Calu3 (cell line): ENCODE data around the gene TMEM185B. TPM values are rescaled to one million over a fixed set of nuclear protein-coding genes. Genes with fewer than 3 reads are reported as not detected.
"Not testable (repeated sequence)": the region's sequence is repeated elsewhere in the genome, so short reads cannot be mapped to it uniquely, and the experiment has no call there.

Experiments
- BruUV-seq: library from RNA; stranded (reverse); fragments of 400-500 nt; replicated peaks from 2 replicates; lab custom pipeline; 2021; lab: Mats Ljungman, UMichigan
- CTCF ChIA-PET: fragments of 300-600 bp; sonication (Branson Sonifier 250); formaldehyde crosslinking; loops from one replicate; lab custom pipeline; 2022; ENCODE audit warnings: antibody characterized with exemption; lab: Charles Lee
- DNase-seq: peaks from one replicate; pipeline ENCODE4 v3.0.0; 2022
- H3K27ac Mint-ChIP-seq: one replicate; pipeline ENCODE4 v1.8.0; 2022; ENCODE audit warnings: mixed read lengths; ENCODE audit not compliant: unreplicated experiment
- H3K27me3 Mint-ChIP-seq: one replicate; pipeline ENCODE4 v1.8.0; 2022; ENCODE audit warnings: mixed read lengths; ENCODE audit not compliant: unreplicated experiment
- H3K36me3 Mint-ChIP-seq: one replicate; pipeline ENCODE4 v1.8.0; 2022; ENCODE audit warnings: mild to moderate bottlenecking, moderate library complexity, mixed read lengths; ENCODE audit not compliant: insufficient read depth, unreplicated experiment
- H3K4me1 Mint-ChIP-seq: one replicate; pipeline ENCODE4 v1.8.0; 2022; ENCODE audit warnings: mild to moderate bottlenecking, low read depth, mixed read lengths; ENCODE audit not compliant: unreplicated experiment
- H3K4me3 Mint-ChIP-seq: one replicate; pipeline ENCODE4 v1.8.0; 2022; ENCODE audit warnings: mild to moderate bottlenecking, low read depth, moderate library complexity, mixed read lengths; ENCODE audit not compliant: unreplicated experiment
- H3K9me3 Mint-ChIP-seq: one replicate; pipeline ENCODE4 v1.8.0; 2022; ENCODE audit warnings: low read depth, mixed read lengths; ENCODE audit not compliant: unreplicated experiment
- intact Hi-C: fragments of 100-400 bp; cut with micrococcal nuclease; formaldehyde crosslinking; loops from one replicate; pipeline ENCODE4 v1.10.0; 2022; ENCODE audit not compliant: unreplicated experiment
- total RNA-seq: library from RNA; stranded (reverse); gene quantifications from 2 replicates; pipeline ENCODE4 v1.2.3, GENCODE V29; 2022
- TF ChIP-seq, protein P1 (sequence below): fragments of 200-600 bp; IDR thresholded peaks from one replicate; pipeline ENCODE4 v1.8.0; 2022; ENCODE audit warnings: antibody characterized with exemption; ENCODE audit not compliant: unreplicated experiment

TMEM185B gene
- total RNA-seq, 1 experiment from 2014 or later, result 42.8 TPM

DNA sequence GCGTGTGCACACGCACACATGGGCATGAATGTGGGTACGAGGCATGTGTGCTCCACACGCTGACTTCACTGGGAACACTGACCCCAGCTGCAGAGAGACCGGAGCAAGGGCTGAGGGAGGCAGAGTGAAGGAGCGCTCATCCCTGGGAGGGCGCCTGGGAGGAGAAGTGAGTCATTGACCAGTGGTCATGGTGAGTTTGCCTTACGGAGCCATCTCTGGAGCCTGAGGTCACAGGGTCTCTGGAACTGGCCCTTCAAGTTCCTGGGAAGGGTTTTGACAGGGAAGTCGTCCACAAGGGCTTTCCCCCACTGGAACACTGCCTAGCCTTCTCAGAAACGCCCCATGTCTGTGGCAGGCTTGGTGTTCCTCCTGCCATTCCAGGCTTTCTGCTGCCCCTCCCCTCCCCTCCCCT lies 14.3 kb upstream of the TMEM185B start:
- CTCF ChIA-PET, result no interaction called here
- intact Hi-C loops, result loop anchor here (5.0 kb wide), 1 partner anchor 50 kb away; no protein-coding TSS in a partner anchor
- no TSS peak for BruUV-seq
- TF ChIP-seq, protein P1, sequence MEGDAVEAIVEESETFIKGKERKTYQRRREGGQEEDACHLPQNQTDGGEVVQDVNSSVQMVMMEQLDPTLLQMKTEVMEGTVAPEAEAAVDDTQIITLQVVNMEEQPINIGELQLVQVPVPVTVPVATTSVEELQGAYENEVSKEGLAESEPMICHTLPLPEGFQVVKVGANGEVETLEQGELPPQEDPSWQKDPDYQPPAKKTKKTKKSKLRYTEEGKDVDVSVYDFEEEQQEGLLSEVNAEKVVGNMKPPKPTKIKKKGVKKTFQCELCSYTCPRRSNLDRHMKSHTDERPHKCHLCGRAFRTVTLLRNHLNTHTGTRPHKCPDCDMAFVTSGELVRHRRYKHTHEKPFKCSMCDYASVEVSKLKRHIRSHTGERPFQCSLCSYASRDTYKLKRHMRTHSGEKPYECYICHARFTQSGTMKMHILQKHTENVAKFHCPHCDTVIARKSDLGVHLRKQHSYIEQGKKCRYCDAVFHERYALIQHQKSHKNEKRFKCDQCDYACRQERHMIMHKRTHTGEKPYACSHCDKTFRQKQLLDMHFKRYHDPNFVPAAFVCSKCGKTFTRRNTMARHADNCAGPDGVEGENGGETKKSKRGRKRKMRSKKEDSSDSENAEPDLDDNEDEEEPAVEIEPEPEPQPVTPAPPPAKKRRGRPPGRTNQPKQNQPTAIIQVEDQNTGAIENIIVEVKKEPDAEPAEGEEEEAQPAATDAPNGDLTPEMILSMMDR, result no peak
- Mint-ChIP-seq H3K4me3 (no peak overlapping the region), H3K36me3 (peaks cover 8% of the 10 kb centered on the region), H3K4me1 (peaks cover 30% of the 10 kb centered on the region), H3K27me3 (no peaks in the 10 kb centered on the region), H3K9me3 (no peaks in the 10 kb centered on the region), H3K27ac (peak overlapping the region; percentile 37)
- DNase-seq, result peak; percentile 63

DNA sequence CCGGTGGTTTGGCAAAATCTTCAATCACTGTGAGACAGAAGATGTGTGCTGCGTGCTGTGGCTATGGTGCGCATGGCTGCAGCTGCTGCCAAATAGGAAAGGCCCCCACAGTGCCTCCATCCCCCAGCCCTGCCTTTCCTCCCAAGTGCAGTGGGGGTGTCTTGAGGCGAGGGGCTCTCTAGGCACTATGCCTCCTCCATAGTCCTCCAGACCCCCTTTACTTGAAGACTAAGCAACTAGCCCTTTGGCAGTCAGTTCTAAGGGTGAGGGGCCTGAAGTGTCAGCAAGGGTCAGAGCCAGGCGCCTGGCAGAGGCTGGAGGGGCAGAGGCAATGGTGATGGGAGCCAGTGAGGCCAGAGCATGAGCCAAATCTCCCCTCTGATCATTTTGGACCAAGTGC lies 13.6 kb upstream of the TMEM185B start:
- Mint-ChIP-seq H3K36me3 (peaks cover 8% of the 10 kb centered on the region), H3K27ac (no peak overlapping the region), H3K27me3 (no peaks in the 10 kb centered on the region), H3K4me1 (peaks cover 30% of the 10 kb centered on the region), H3K4me3 (no peak overlapping the region), H3K9me3 (no peaks in the 10 kb centered on the region)
- no peak for DNase-seq
- intact Hi-C loops, result loop anchor here (5.0 kb wide), 1 partner anchor 51 kb away; no protein-coding TSS in a partner anchor
- CTCF ChIA-PET, result no interaction called here
- TF ChIP-seq, protein P1, result no peak
- no TSS peak for BruUV-seq

- Mint-ChIP-seq H3K4me3 (no peak overlapping the region), H3K9me3 (no peaks in the 10 kb centered on the region), H3K4me1 (peaks cover 30% of the 10 kb centered on the region), H3K36me3 (peaks cover 8% of the 10 kb centered on the region), H3K27ac (no peak overlapping the region), H3K27me3 (no peaks in the 10 kb centered on the region)
- BruUV-seq, result no TSS peak
- no peak for DNase-seq
- TF ChIP-seq, protein P1, result no peak
- CTCF ChIA-PET, result no interaction called here
- intact Hi-C loops, result loop anchor here (5.0 kb wide), 1 partner anchor 51 kb away; no protein-coding TSS in a partner anchor
These were observed 13.1 kb upstream of the TMEM185B start for GRCh38 chr2:120236316-120236715.

DNA sequence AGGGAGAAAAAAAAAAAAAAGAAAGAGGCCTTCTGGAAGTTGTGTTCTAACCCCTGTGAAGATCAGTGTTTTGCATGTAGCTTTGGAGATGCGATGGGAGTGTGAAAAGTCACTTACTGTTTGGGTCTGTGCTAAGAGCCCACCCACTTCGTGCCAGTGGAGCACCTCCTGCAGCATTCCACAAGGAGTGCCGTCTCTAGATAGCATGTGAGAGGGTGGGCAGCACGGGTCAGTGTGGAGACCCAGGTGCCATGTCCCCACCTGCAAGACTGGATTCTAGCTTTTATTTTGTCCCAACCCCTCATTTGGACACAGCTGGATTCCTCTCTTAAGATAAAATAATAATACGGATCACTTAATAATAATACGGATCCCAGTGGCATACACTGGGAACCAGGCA lies 12.5 kb upstream of the TMEM185B start:
- TF ChIP-seq, protein P1, result no peak
- CTCF ChIA-PET, result no interaction called here
- no peak for DNase-seq
- Mint-ChIP-seq H3K36me3 (peaks cover 8% of the 10 kb centered on the region), H3K4me3 (no peak overlapping the region), H3K27ac (no peak overlapping the region), H3K9me3 (no peaks in the 10 kb centered on the region), H3K27me3 (no peaks in the 10 kb centered on the region), H3K4me1 (peaks cover 37% of the 10 kb centered on the region)
- BruUV-seq, result no TSS peak
- intact Hi-C loops, result loop anchor here (5.0 kb wide), 1 partner anchor 52 kb away; no protein-coding TSS in a partner anchor

DNA sequence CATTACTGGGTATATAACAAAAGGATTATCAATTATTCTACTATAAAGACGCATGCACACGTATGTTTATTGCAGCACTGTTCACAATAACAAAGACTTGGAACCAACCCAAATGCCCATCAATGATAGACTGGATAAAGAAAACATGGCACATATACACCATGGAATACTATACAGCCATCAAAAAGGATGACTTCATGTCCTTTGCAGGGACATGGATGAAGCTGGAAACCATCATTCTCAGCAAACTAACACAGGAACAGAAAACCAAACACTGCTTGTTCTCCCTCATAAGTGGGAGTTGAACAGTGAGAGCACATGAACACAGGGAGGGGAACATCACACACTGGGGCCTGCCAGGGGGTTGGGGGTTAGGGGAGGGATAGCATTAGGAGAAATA lies 12.0 kb upstream of the TMEM185B start:
- H3K9me3 Mint-ChIP-seq, BruUV-seq, CTCF ChIA-PET, H3K4me3 Mint-ChIP-seq, H3K27ac Mint-ChIP-seq, DNase-seq, H3K27me3 Mint-ChIP-seq, H3K36me3 Mint-ChIP-seq: not testable (repeated sequence)
- intact Hi-C loops, result loop anchor here (5.0 kb wide), 1 partner anchor 52 kb away; no protein-coding TSS in a partner anchor
- H3K4me1 Mint-ChIP-seq, result peaks cover 38% of the 10 kb centered on the region
